GM18507 (cell line): ENCODE results near the gene C1orf74.

ENCODE experiments used
- DNase-seq: peaks from one replicate; pipeline ENCODE4 v3.0.0; 2011; ENCODE audit warnings: low read depth; ENCODE audit not compliant: insufficient read length; ENCODE audit errors: extremely low spot score
- FAIRE-seq: peaks from 2 replicates; lab custom pipeline; 2011; peaks lifted over from hg19 to GRCh38; lab: Jason Lieb, UNC

Gene C1orf74

DNA sequence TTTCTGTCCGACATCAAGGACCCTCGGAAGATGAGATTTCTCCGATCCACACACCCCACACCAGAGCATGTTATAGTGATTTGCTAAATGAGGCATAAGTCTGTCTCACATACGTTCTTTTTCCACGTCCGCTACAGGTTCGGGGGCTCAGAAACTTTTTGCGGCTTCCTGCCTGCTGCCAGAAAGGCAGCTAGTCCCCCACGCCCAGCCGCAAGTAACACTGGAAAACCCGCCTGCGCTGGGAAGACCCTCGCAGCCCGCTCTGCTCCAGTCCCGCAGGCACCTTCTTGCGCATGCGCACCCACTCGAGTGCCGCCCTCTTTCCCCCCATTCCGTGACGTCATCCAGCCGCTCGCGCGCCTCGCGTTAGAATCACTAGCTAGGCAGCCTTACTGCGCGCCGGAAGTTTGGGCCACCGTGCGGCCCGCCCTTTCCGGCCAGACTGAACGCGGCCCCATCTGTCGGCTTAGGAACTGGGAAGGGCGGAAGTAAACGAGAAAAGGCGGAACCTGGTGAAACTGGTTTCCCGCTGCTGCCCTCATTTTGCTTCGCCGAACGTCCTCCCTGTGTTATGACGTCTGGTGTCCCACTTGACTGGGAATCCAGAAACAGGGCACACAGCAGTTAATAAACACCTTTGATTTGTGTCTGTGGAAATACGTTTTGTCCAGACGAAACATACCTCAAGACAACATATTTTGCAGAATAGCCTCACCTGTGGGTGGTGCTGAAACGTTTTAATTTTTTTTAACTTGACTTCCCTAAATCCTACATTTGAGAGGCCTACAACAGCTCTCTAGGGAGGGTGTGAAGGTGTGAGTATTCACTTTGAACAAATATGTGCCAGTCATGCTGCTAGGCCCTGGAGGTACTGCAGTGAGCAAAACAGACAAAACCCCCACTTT is at the start of gene C1orf74:
C1orf74 (minus strand) TSS at position 295 of the 905 bp plus-strand sequence. CDS start 925 bp downstream, outside the sequence.
- DNase-seq = peak; percentile 98
- FAIRE-seq = peak; percentile 97

DNA sequence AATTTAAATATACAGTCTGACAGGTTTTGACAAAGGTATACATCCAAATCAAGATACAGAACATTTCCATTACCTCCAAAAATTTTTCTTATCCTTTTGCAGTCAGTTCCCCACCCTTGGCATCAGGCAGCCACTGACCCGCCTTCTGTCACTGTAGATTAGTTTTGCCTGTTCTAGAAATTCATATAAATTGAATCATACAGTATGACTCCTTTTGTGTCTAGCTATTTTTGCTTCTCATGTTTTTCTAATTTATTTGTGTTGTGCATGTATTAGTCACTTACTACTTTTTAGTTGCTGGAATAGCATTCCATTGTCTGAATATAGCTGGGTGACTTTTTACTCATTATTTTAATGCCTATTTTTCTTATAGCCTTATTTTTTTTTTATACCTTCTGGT is 47.3 kb upstream of the C1orf74 start:
- FAIRE-seq (no peak), DNase-seq (no peak)

DNA sequence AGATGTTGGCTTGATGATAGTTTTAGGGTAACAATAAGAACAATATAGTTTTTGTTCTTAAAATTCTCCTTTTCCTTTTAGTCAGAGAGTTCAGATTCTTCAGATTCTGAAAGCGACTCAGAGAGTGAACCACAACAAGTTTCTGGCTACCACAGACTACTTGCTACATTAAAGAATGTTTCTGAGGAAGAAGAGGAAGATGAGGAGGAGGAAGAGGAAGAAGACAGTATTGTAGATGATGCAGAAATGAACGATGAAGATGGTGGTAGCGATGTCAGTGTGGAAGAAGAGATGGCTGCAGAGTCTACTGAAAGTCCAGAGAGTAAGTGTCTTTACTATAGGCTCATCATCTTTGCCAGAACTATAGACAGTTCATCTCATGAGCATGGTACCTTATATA is 46.4 kb upstream of the C1orf74 start:
- FAIRE-seq (no peak), DNase-seq (no peak)

DNA sequence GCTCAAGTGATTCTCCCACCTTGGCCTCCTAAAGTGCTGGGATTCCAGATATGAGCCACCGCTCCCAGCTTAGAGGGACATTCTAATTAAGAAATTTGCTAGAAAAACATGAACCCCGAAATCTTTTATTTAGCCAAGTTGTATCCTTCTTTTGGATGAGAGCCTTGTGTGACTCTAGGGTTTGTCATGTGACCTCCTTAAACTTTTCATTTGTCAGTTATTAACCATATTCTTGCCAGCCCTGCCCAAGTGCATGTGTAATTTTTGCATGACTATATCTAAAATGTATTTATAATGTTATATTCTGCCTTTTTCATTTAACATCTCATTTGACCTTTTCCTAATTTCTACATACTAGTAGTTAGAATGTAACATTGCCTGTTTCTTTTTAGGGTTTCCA is 45.4 kb upstream of the C1orf74 start:
- DNase-seq = no peak
- no peak for FAIRE-seq

DNA sequence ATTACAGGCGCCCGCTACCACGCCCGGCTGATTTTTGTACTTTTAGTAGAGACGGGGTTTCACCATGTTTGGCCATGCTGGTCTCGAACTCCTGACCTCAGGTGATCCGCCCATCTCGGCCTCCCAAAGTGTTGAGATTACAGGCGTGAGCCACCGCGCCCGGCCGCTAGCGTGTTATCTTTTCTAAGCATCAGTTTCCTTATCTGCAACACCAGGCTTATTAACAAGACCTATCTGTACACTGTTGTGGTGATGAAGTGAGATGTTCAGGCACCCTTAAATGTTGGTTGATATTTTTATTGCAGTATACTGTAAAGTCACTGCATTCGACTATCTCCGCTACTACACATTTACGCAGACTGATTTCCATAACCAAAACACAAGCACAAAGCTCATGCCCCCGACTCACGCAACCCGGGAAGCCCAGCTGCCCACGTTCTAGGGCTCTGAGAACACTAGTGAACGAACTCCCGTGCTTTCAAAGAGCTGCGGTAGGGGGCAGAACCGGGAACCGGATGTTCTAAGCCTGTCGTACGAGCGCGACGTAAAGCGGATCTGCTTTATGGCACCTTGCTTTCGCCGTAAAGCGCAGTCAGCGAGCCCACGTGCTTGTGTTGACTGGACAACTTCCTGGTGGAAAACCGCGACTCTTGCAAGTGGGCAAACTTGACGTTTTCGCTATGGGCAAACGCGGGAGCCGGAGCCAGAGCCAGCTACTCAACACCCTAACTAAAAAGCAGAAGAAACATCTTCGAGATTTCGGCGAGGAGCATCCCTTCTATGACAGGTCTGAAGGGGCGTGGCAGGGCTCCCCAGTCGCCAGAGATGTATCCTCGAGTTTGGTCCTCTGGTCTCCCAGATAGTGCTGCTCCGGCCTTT is 43.3 kb upstream of the C1orf74 start, which contains the start of gene UTP25:
UTP25 (plus strand) TSS at position 589 of the 879 bp plus-strand sequence; CDS start at position 681, 92 bp downstream.
- peak; percentile 98 for FAIRE-seq
- peak; percentile 77 for DNase-seq

DNA sequence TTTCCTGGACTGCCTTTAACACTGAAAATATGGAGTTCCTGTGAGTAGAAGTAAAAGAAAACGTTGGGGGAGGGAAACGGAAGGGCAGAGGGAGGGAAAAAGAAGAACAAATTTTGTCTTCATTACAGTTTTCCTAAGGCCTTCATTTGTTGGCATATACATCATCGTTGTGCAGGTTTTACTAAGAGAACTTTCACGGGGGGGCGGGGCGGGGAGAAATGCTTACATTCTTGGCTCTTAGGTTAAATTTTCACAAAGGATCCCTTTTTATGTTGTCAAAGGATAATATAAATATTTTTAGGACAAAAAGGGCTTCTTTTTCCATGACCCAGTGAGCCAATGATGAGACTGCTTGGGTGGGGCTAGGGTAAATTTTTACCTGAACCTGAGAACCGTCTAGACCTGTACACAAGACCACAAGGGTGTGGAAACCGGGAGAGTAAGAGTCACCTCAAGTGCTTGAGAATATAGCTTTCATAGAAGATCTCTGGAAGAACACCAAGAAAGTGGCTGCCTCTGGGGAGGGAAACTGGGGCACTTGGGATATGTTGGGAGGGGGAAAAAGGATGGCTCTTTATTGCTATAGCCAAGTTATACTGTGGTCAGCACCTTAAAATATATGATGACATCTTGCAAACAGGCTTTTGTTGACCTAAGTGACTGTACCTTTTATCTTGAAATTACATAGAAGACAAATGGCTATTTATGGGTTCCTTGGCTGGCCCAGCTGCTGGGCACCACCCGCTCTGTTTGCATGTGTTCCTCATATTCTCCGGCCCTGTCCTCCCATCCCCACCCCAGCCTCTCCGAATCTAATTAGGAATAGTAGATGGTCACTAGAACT is 41.5 kb upstream of the C1orf74 start:
- no peak for DNase-seq
- FAIRE-seq = no peak

DNA sequence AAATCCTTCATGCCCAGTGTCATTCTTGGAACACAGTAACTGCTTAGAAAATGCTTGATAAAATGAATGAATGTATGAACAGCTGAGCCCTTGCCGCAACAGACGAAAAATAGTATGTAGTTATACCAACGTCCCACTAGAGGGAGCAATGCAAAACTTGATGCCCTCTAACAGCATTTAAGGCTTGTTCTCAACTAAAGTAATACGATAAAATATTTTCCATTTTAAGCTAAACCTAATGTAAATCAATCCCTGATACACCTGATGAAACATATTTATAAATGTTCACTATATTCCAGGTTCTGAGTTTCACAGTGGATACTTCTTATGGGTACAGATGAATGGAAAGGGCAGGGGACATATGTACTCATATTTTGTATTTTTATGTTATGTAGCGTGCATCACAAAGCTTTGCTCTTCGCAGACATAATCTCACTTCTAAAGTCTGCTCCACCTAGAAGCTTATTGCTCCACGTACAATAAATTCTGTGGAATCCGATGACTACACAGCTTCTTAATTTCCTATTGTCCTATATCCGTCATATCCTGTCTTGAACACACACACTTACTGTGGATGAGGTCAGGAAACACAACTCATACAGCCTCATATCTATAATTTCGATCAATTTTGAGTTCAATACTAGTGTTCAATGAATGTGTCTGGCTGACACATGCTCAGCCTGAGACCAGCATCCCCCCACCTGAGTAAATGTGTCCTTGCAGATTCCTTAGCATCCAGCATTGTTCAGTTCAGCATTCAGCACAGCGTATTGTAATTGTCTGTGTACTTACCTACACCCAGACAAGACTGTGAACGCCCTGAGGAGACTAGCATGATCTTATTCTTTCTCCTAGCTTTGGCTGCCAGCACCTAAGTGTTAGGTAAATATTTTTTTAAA is 39.0 kb upstream of the C1orf74 start:
- FAIRE-seq (peak; percentile 67), DNase-seq (peak; percentile 12)

DNA sequence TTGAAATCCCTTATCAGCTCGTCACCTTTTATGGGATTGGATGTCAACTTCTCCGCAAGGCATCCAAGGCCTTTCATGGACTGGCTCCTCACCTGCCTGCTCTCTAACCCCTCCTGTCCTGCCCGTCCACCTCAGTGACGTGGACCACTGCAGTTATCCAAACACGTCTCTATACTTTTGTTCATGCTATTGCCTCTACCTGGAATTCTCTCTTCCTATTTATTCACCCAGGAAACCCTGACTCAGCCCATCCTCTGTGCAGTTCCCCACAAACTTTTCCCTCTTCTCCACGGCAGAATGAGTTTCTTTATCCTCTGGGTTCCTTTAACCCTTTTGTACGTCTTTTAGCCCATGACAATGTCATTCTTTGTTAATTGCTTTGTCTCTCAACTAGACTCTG is 38.3 kb upstream of the C1orf74 start:
- FAIRE-seq (no peak), DNase-seq (no peak)

DNA sequence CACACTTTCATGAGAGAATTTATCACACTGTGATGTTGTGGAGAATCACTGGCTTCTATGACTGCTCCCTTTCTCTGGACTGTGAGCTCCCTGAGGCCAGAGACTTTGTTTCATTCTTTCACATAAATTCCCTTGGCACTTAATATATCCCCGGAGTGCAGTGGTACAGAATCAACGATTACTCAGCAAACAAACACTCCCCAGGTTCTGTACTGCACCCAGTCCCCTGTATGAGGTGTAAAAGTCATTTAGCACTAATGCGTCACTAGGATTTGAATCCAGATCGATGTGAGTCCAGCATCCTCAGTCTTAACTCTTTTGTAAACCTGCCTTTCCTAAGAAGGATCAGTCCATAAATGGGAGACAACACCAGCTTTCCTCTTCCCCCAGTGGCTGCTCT is 36.6 kb upstream of the C1orf74 start:
- DNase-seq = no peak
- FAIRE-seq = no peak

DNA sequence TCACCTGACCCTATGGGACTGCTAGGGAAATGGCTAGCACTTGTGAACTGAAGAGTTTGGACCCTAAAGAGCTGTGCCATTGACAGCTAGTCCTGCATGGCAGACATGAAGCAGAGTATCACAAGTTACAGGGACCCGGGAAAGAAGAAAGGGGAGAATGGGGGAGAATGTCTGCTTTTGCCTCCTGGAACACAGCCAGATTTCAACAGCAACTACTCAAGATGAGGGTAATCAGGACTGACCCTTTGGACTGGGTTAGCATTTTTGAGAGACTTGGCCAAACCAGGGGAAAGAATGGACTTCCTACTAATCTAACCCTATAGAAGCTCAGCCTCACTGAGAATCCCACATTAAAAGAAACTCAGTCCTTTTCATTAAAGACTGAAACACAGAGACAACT is 34.7 kb upstream of the C1orf74 start:
- no peak for DNase-seq
- FAIRE-seq = no peak

DNA sequence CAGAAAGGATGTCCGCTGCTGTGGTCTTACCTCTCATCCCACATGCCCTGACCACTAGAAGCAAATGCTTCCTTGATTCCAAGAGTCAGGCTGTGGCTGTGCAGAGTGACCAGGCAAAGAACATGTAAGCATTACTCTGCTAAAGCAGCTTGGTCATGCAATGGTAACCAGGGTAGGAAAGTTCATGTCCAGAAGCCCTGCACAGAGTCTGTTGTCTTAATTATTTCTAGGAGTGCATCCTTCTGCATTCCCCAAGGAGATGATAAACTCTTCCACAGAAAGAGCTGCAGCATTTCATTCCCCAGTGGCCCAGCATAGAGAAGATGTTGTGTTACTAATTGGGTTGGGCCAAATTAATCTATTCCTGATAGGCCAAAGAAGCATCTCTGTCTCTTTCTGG is 33.3 kb upstream of the C1orf74 start:
- no peak for DNase-seq
- FAIRE-seq = no peak

DNA sequence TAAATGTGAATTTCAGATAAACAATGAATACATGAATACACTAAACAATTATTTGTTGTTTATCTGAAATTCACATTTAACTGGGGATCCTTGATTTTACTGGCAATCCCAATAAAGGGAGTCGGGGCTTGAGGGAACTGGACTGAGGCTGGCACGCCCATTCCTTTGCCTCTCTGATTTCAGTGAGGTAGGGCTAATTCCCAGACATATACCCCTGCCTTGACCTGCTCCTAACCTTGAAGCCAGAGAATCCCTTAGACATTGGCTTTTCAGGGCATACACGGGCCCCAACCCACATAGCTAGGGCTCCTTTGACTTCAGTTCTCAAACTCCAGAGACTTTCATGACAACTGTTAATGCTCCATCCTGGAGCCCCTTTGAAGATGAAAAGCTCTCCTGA is 32.6 kb upstream of the C1orf74 start:
- DNase-seq (no peak), FAIRE-seq (no peak)

DNA sequence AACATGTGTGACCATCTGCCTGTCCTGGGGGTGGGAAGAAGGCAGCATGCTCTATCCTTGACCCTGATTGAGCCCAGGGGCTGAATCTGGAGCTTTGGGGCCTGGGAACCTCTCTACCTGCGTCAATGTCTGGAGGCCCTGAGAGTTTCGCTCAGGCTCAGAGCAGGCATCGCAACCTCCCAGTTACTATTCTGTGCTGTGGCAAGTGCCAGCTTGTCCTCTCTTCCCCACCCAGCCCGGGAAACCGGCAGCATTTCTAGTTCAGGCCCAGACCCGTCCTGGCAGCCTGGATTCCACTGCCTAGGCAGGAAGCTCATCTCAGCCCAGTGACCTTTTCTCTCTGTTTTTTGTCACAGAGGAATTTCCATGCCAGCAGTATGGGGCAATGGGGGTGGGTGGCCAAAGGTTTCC is 31.6 kb upstream of the C1orf74 start:
- DNase-seq = no peak
- FAIRE-seq = no peak

DNA sequence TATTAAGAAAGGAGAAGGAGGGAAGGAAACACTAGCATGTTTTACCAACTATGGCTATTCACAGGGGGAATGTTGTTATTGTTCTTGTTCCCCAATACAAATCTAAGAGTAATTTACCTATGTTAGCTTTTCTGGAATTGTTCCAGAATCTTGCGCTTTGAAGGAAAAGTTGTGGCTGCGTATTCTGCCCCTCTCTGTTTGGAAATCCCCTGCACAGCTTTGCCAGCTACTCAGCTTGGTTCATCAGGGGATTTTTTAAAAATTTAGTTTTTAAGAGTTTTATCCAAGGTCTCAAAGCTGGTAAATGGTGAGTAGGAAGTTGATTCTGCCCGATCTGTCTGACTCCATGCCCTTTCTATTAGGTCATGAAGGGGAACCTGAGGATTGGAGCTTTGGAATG is 31.1 kb upstream of the C1orf74 start:
- FAIRE-seq (no peak), DNase-seq (no peak)

DNA sequence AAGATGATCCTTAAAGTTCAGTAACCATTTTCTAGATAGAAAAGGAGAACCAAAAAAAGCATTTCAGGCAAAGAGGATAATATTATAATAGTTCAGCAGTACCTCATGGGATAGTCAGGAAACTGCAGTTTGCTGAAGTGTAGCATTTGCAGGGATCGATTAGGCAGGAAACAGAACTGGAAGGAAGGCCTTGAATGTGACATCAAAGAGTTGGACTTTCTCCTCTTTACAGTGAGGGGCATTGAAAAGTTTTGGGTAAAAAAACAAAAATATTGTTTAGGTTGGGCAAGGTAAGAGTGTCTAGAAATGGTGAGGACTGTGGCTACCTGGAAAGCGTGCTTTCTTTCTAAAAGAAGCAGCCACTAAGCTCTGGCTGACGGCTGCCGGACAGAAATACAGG is 29.5 kb upstream of the C1orf74 start:
- DNase-seq (no peak), FAIRE-seq (no peak)

DNA sequence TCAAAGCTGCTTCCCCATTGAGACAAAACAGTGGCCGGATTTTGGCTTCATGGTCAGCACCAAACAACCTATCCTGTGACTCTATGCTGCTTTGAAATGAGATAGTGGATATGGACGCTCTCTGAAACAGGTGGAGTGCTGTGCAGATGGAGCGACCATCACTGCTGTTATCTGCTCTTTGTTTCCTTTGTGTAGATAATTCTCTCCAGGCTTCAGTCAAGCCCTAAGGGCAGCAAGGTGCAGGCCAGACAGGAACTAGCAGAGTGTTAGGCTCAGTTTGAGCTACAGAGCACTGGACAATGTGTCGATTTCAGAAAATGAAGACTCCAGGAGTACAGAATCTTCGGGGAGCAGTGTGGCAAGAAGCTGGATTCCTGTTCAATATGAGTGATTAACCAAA is 26.4 kb upstream of the C1orf74 start:
- FAIRE-seq (no peak), DNase-seq (no peak)

DNA sequence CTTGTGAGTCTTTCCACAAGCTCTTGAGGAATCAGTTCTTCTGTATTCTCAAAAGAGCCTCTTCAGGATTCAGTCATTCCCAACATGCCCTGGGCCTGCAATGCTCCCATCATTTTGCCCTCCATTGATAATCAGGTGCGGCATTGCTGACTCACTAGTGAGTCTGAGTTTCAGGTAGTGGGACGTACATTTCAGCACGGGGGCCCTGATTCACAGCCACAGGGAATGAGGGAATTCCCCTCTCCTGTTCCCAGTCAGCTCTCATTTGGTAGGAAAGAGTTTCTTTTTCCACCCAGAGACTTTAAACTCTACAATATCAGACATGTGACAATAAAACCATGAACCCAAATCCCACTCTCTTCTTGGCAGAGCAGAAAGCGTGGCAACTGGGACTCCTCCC is 25.3 kb upstream of the C1orf74 start:
- FAIRE-seq = no peak
- no peak for DNase-seq

DNA sequence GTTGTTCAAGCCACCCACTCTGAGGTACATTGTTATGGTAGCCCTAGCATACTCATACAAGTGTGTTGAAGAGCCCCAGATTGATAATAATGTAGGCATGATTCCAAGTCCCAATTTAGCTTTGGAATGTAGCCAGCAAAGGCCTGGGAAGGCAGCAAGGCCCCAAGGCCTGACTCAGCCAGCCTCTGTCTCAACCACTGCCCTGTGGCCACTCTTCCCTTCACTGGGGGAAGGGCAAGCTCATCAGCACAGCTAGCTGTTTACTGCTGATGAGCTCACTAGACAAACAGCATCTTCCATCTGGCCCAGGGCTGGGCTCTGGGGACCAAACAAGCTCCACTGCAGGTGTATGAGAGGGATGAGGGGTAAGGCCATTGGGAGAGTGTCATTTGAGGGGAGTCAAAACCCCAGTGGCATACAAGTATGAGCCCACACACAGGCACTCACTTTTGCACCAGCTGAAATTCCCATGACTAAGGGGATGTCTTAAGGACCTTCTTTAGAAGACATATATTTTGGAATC is 23.8 kb upstream of the C1orf74 start:
- DNase-seq = no peak
- FAIRE-seq = no peak
